HG03045 (cell line): Measurements from ENCODE around the gene ACTA2.

Source experiments
- ATAC-seq: cut with Tn5 transposase; IDR thresholded peaks from one replicate; pipeline ENCODE4 v1.9.1; 2021; ENCODE audit warnings: mild to moderate bottlenecking, moderate library complexity; ENCODE audit not compliant: unreplicated experiment

The ACTA2 gene

GRCh38 chr10:88982366-88982765 is 29.8 kb upstream of the ACTA2 start:
- no peak for ATAC-seq

GRCh38 chr10:88981435-88981834 is 28.9 kb upstream of the ACTA2 start:
- no peak for ATAC-seq

DNA sequence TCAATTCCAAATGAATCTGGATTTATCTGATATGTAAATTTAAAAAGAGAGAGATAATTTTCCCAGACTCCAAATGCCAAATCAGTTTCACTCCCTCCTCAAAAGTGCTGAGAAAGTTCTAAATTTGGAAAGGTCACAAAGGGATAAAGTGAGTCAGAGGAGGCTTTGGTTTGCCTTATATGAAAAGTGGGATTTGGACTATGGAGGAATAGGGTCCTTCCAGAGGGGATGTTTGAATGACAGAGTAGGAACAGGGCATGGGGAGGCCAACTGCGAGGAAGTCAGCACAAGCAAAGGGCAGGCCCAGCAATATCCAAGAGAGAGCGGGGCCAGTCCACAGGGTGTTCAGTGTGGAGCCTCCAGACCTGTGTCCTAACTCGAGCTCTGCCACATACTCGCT is 28.2 kb upstream of the ACTA2 start:
- ATAC-seq = no peak

DNA sequence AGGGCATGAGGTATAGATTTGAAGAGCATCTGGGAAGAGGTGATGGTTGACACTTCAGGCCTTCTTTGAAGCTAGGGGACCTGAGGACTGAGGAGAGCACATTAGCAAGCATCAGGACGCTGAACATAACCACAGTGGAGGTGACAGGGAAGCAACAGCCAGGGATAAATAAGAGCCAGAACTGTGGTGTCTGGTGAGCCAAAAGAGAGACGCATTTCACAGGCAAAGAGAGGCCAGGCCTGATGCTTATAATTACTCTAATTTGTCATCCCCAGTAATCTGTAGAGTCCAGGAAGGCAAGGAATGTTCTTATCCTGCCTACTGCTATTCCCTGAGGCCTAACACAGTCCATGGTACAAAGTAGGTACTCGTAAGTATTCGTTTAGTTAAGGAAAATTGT is 27.7 kb upstream of the ACTA2 start:
- no peak for ATAC-seq

- no peak for ATAC-seq
Measured at GRCh38 chr10:88979603-88980002, 27.0 kb upstream of the ACTA2 start.

GRCh38 chr10:88979153-88979562 is 26.6 kb upstream of the ACTA2 start:
- ATAC-seq = no peak

GRCh38 chr10:88978463-88978862 is 25.9 kb upstream of the ACTA2 start:
- ATAC-seq = no peak

- ATAC-seq = no peak
Measured at GRCh38 chr10:88975377-88975720, 22.8 kb upstream of the ACTA2 start.

GRCh38 chr10:88974446-88975376 is 22.1 kb upstream of the ACTA2 start:
- no peak for ATAC-seq

DNA sequence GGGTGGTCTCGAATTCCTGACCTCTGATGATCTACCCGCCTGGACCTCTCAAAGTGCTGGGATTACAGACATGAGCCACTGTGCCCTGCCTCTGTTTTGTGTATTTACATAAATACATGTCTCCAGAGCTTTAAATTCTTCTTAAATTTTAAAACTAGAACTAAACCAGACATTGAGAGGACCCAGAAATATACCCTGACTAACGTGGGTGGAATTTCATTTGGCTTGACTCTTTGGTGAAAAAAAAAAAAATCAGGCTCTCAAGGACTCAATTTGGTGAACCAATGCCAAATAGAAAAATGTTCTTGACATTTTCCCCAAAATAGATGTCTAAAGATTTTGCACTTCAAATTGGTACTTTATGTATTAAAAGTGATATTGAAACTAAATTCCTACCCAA is 21.4 kb upstream of the ACTA2 start:
- ATAC-seq = no peak

- no peak for ATAC-seq
Measured at GRCh38 chr10:88971221-88972061, 18.9 kb upstream of the ACTA2 start.

DNA sequence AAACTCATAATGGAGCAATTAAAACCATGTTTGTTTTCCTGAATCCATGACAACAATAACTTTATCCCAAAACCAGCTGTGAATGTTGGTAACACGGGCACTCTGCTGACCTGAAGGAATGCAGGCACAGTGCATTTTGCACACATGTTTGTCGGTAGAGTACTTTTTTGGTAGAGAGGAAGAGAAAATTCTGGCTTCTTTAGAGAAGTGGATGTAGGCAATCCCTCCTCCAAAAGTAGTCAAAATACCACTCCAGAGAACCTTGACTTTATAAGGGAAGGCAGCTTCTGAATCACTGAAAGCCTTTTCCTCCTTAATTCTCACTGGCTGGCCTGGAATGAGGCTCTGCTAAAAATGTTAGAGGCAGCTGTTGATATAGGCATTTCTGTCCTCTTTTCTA is 15.8 kb upstream of the ACTA2 start:
- ATAC-seq = no peak

DNA sequence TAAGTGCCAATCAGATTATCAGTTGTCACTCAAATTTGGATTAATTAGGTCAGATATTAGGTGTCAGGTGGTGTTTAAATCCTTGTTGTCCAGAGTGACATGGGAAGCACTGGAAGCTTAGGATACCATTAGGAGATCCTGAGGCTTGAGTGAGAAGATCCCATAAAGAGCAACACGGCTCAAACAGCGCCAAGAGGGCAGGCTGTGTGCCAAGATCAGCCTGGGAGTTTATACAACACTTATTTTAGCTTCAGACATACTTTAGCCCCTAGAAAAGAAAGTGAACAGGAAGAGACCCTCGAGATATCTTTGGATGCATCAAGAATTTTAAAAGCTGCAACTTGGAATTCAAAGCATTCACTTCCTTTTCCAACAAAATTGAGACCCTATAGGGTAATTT is 14.2 kb upstream of the ACTA2 start:
- no peak for ATAC-seq

DNA sequence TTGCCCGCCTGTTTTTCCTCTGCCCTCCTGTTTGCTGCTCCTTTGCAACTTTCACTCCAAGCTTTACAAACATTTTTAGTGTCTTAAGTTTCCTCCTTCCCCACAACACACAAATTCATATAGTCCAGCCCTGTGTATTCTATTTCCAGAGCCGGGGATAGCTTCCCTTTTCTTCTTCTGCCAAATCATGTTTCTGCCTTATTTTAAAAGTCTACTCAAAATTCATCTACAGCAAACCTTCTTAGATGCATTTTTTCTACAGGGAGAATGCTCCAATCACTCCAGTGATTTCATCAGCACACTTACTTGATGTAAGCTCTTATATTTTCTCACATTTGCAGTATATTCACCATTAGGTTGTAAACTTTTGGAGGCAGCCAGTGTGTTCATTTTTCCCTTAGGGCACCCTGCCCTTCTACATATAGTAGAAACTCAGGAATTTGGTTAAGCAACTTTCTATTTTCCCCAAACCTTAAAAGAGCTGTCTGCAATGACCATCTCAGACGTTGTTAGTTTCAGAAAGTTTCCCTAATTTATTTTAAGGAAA is 12.4 kb upstream of the ACTA2 start:
- ATAC-seq = no peak

GRCh38 chr10:88964360-88964759 is 11.8 kb upstream of the ACTA2 start:
- no peak for ATAC-seq

DNA sequence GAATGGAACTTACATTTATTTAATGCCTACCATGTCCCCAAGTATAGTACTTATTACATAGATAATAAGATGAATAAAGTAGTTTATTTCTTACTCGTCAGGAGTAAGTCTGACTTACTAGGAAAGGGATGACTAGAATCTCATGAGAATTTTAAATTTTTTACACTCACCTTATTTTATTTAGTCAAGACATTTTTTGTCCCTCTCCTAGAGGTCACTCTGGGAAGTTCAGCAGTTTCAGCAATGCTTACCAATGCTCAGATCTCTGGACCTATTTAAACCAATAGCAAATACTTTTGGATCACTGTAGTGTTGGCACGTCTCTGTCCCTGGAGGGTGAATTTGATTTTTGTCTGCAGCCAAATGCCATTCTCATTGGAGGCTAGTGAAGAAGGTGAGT is 10.7 kb upstream of the ACTA2 start:
- ATAC-seq = no peak

- ATAC-seq = no peak
Measured at GRCh38 chr10:88962336-88962735, 9.8 kb upstream of the ACTA2 start.

DNA sequence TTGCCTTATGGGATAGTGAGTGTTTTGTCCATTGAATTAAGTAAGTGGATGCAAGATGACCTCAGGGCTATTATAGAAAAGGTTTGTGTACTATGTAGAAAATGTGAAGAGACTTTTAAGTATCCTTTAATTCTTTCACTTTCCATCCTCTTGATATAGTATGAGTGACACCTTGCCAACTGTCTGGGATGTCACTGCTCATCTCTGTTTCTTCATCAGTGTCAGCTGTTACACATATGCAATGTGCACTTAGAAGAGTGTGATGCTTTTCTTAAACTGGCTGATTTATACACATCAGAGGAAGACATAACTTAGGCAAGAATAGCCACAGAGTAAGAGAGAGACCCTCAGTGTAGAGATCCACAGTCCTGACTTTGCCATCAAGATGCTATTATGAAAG is 8.7 kb upstream of the ACTA2 start:
- no peak for ATAC-seq

GRCh38 chr10:88960802-88961201 is 8.2 kb upstream of the ACTA2 start:
- no peak for ATAC-seq

GRCh38 chr10:88958721-88959120 is 6.1 kb upstream of the ACTA2 start:
- ATAC-seq = no peak

- ATAC-seq = no peak
Measured at GRCh38 chr10:88957381-88957780, 4.8 kb upstream of the ACTA2 start.
